MM.1S (cell line): ENCODE results near the gene CYSLTR2.

Experiments
- EZH2 ChIP-seq: fragments of 300-600 bp; sonication (generic); optimal IDR thresholded peaks from 2 replicates; pipeline ENCODE3; 2017; ENCODE audit warnings: low read depth, mild to moderate bottlenecking, antibody characterized with exemption, low read length, mixed read lengths
- EZH2phosphoT487 ChIP-seq: fragments of 300-600 bp; sonication (generic); IDR thresholded peaks from 2 replicates; pipeline ENCODE4 v1.6.1; 2018; ENCODE audit warnings: antibody characterized with exemption, low read length
- TF ChIP-seq, protein P1 (sequence below): fragments of 300-600 bp; sonication (generic); IDR thresholded peaks from 2 replicates; pipeline ENCODE4 v1.5.1; 2016; ENCODE audit warnings: antibody characterized with exemption, low read length, mixed read lengths

DNA sequence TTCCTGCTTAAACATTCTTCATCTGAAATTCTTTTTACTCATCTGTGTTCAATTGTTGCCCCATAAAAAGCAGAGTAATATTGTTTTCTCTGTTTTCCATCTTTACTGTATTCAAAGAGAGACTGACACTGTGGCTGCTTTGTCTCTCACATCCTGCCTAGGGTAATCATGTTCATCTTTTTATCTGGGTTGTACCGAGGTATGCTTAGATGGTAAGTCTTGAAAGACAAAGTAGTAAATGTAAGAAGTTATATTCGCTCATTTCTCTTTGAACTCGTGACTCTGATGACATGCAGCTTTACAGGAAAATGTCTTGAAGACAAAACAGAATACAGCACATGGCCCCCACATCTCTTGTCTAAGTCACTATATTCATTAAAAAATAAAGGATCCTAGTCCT is 20.0 kb upstream of the CYSLTR2 start:
- TF ChIP-seq, protein P1, sequence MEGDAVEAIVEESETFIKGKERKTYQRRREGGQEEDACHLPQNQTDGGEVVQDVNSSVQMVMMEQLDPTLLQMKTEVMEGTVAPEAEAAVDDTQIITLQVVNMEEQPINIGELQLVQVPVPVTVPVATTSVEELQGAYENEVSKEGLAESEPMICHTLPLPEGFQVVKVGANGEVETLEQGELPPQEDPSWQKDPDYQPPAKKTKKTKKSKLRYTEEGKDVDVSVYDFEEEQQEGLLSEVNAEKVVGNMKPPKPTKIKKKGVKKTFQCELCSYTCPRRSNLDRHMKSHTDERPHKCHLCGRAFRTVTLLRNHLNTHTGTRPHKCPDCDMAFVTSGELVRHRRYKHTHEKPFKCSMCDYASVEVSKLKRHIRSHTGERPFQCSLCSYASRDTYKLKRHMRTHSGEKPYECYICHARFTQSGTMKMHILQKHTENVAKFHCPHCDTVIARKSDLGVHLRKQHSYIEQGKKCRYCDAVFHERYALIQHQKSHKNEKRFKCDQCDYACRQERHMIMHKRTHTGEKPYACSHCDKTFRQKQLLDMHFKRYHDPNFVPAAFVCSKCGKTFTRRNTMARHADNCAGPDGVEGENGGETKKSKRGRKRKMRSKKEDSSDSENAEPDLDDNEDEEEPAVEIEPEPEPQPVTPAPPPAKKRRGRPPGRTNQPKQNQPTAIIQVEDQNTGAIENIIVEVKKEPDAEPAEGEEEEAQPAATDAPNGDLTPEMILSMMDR: no peak
- no peak for TF ChIP-seq EZH2
- no peak for TF ChIP-seq EZH2phosphoT487
